Body of pancreas (tissue), 4 donors: ENCODE results near the gene RGS18.

Experiments
- CTCF ChIP-seq, 7 experiments: fragments of 450-650 bp in 4 of 7; fragments of 200-600 bp in 3 of 7; sonication (generic) in 3 of 7; IDR thresholded peaks; one replicate each; pipeline ENCODE4 v1.5.1; 2016 to 2019; ENCODE audit warnings: antibody characterized with exemption in 7 of 7
- POLR2A ChIP-seq, 3 donors: fragments of 450-650 bp; IDR thresholded peaks; one replicate each; pipeline ENCODE4 v1.6.1; 2016; ENCODE audit warnings: antibody characterized with exemption in 3 of 3, mild to moderate bottlenecking in 2 of 3

- no peak for TF ChIP-seq POLR2A (IDR thresholded peaks at IDR 0.05)
- TF ChIP-seq CTCF (IDR thresholded peaks at IDR 0.05): no peak
Measured at GRCh38 chr1:192225703-192226102, 67.4 kb downstream of the RGS18 start.
